Stimulated activated naive CD8-positive, alpha-beta T cell treated with anti-CD3 and anti-CD28 coated beads, Interleukin-15, amount 100 ng/mL, for 72 hours (primary cell): ENCODE data around the gene MIAT.
"Not testable (repeated sequence)": the region's sequence is repeated elsewhere in the genome, so short reads cannot be mapped to it uniquely, and the experiment has no call there.

Source experiments
- ATAC-seq: fragments of 150-1000 bp; cut with Tn5 transposase; 2 replicates; pipeline ENCODE4 v1.10.0; 2021; ENCODE audit warnings: mild to moderate bottlenecking, moderate library complexity
- DNase-seq, 2 donors: peaks; one replicate each; pipeline ENCODE4 v3.0.0; 2021 to 2022
- H3K27ac Mint-ChIP-seq, 2 donors: one replicate each; pipeline ENCODE4 v1.8.0; 2022; ENCODE audit warnings: mild to moderate bottlenecking in 2 of 2, mixed read lengths in 2 of 2, moderate library complexity in 2 of 2
- H3K27me3 Mint-ChIP-seq: one replicate; pipeline ENCODE4 v1.8.0; 2022; ENCODE audit warnings: mixed read lengths
- H3K4me1 Mint-ChIP-seq: one replicate; pipeline ENCODE4 v1.8.0; 2022; ENCODE audit warnings: mild to moderate bottlenecking, mixed read lengths
- H3K4me3 Mint-ChIP-seq, 2 donors: one replicate each; pipeline ENCODE4 v1.8.0; 2022; ENCODE audit warnings: mild to moderate bottlenecking in 2 of 2, mixed read lengths in 2 of 2, moderate library complexity in 1 of 2
- H3K9me3 Mint-ChIP-seq, 2 donors: one replicate each; pipeline ENCODE4 v1.8.0; 2022; ENCODE audit warnings: mixed read lengths in 2 of 2

Gene MIAT

GRCh38 chr22:26656891-26657851 is at the start of gene MIAT:
TSS of gene MIAT (plus strand) at chr22:26657588.
- peak within 1 kb of the TSS; percentile 58 to 85 for H3K27ac Mint-ChIP-seq
- peaks cover 37% of the 10 kb centered on the region for H3K4me1 Mint-ChIP-seq
- H3K9me3 Mint-ChIP-seq, result no peaks in the 10 kb centered on the region
- peak; percentile 72 to 73 for DNase-seq
- H3K4me3 Mint-ChIP-seq, result peak within 1 kb of the TSS; percentile 91
- H3K27me3 Mint-ChIP-seq, result peaks cover 10% of the 10 kb centered on the region
- peak; percentile 87 for ATAC-seq

GRCh38 chr22:26608129-26608528 is 49.3 kb upstream of the MIAT start:
- no peak for DNase-seq
- no peak for ATAC-seq
- Mint-ChIP-seq H3K4me3 (no peak overlapping the region), H3K9me3 (no peaks in the 10 kb centered on the region), H3K27ac (no peak overlapping the region), H3K4me1 (peaks cover 24% of the 10 kb centered on the region), H3K27me3 (no peaks in the 10 kb centered on the region)

GRCh38 chr22:26609287-26609686 is 48.1 kb upstream of the MIAT start:
- ATAC-seq, result no peak
- Mint-ChIP-seq H3K27me3 (no peaks in the 10 kb centered on the region), H3K4me1 (peaks cover 20% of the 10 kb centered on the region), H3K4me3 (no peak overlapping the region), H3K27ac (no peak overlapping the region), H3K9me3 (no peaks in the 10 kb centered on the region)
- DNase-seq, result no peak

GRCh38 chr22:26610072-26610958 is 47.1 kb upstream of the MIAT start:
- H3K4me3 Mint-ChIP-seq, result peak overlapping the region; percentile 63 to 65
- peaks cover 21% of the 10 kb centered on the region for H3K4me1 Mint-ChIP-seq
- DNase-seq (peak; percentile 36 to 67), ATAC-seq (peak; percentile 94)
- no peaks in the 10 kb centered on the region for H3K9me3 Mint-ChIP-seq
- H3K27me3 Mint-ChIP-seq, result no peaks in the 10 kb centered on the region
- H3K27ac Mint-ChIP-seq, result peak overlapping the region in 1 of 2 donors; percentile 14

GRCh38 chr22:26610996-26611395 is 46.4 kb upstream of the MIAT start:
- peak; percentile 22 for ATAC-seq
- H3K4me3 Mint-ChIP-seq, result no peak overlapping the region
- H3K9me3 Mint-ChIP-seq, result no peaks in the 10 kb centered on the region
- peak overlapping the region in 1 of 2 donors; percentile 14 for H3K27ac Mint-ChIP-seq
- DNase-seq, result no peak
- peaks cover 27% of the 10 kb centered on the region for H3K4me1 Mint-ChIP-seq
- no peaks in the 10 kb centered on the region for H3K27me3 Mint-ChIP-seq

- H3K27me3 Mint-ChIP-seq, result no peaks in the 10 kb centered on the region
- peaks cover 44% of the 10 kb centered on the region for H3K4me1 Mint-ChIP-seq
- H3K4me3 Mint-ChIP-seq, result no peak overlapping the region
- no peak for DNase-seq
- no peak for ATAC-seq
- no peaks in the 10 kb centered on the region for H3K9me3 Mint-ChIP-seq
- peak overlapping the region in 1 of 2 donors; percentile 79 for H3K27ac Mint-ChIP-seq
Measured at GRCh38 chr22:26612652-26613051, 44.7 kb upstream of the MIAT start.

GRCh38 chr22:26613753-26614152 is 43.6 kb upstream of the MIAT start:
- H3K4me1 Mint-ChIP-seq, result peaks cover 51% of the 10 kb centered on the region
- H3K9me3 Mint-ChIP-seq, ATAC-seq, H3K27me3 Mint-ChIP-seq, H3K27ac Mint-ChIP-seq, DNase-seq, H3K4me3 Mint-ChIP-seq: not testable (repeated sequence)

GRCh38 chr22:26614322-26614721 is 43.1 kb upstream of the MIAT start:
- Mint-ChIP-seq H3K27me3 (no peaks in the 10 kb centered on the region), H3K27ac (no peak overlapping the region)

GRCh38 chr22:26615149-26615548 is 42.2 kb upstream of the MIAT start:
- ATAC-seq (no peak), DNase-seq (no peak)
- Mint-ChIP-seq H3K4me3 (no peak overlapping the region), H3K4me1 (peaks cover 46% of the 10 kb centered on the region), H3K27ac (no peak overlapping the region), H3K9me3 (no peaks in the 10 kb centered on the region), H3K27me3 (no peaks in the 10 kb centered on the region)

More at GRCh38 chr22:26614322-26614721, 43.1 kb upstream of the MIAT start:
- H3K9me3 Mint-ChIP-seq, result no peaks in the 10 kb centered on the region
- H3K4me1 Mint-ChIP-seq, result peaks cover 52% of the 10 kb centered on the region
- DNase-seq (no peak), ATAC-seq (no peak)
- no peak overlapping the region for H3K4me3 Mint-ChIP-seq

- Mint-ChIP-seq H3K9me3 (no peaks in the 10 kb centered on the region), H3K4me3 (no peak overlapping the region), H3K4me1 (peaks cover 39% of the 10 kb centered on the region), H3K27me3 (no peaks in the 10 kb centered on the region), H3K27ac (no peak overlapping the region)
- no peak for DNase-seq
- ATAC-seq, result no peak
Measured at GRCh38 chr22:26615830-26616435, 41.5 kb upstream of the MIAT start.

GRCh38 chr22:26616650-26617049 is 40.7 kb upstream of the MIAT start:
- H3K4me3 Mint-ChIP-seq, result no peak overlapping the region
- ATAC-seq (no peak), DNase-seq (no peak)
- peaks cover 39% of the 10 kb centered on the region for H3K4me1 Mint-ChIP-seq
- no peaks in the 10 kb centered on the region for H3K9me3 Mint-ChIP-seq
- H3K27ac Mint-ChIP-seq, result no peak overlapping the region
- no peaks in the 10 kb centered on the region for H3K27me3 Mint-ChIP-seq

- no peak within 1 kb of the TSS for H3K4me3 Mint-ChIP-seq
- H3K27me3 Mint-ChIP-seq, result no peaks in the 10 kb centered on the region
- no peak for ATAC-seq
- DNase-seq, result no peak
- H3K27ac Mint-ChIP-seq, result peak within 1 kb of the TSS in 1 of 2 donors; percentile 82
- no peaks in the 10 kb centered on the region for H3K9me3 Mint-ChIP-seq
- H3K4me1 Mint-ChIP-seq, result peaks cover 45% of the 10 kb centered on the region
Measured at GRCh38 chr22:26617271-26618199, 39.9 kb upstream of the MIAT start, which contains the start of gene CRYBB1. TSS of gene CRYBB1 (minus strand) at chr22:26618027. CDS start at chr22:26616319, 1,708 bp downstream.

GRCh38 chr22:26618455-26618854 is 38.9 kb upstream of the MIAT start:
- Mint-ChIP-seq H3K27ac (no peak overlapping the region), H3K27me3 (no peaks in the 10 kb centered on the region), H3K4me1 (peaks cover 45% of the 10 kb centered on the region), H3K4me3 (no peak overlapping the region), H3K9me3 (no peaks in the 10 kb centered on the region)
- ATAC-seq (no peak), DNase-seq (no peak)

- Mint-ChIP-seq H3K27ac (peak overlapping the region in 1 of 2 donors; percentile 28), H3K9me3 (peaks cover 8 to 9% of the 10 kb centered on the region in 2 donors), H3K4me3 (no peak overlapping the region), H3K4me1 (peaks cover 45% of the 10 kb centered on the region), H3K27me3 (no peaks in the 10 kb centered on the region)
- no peak for ATAC-seq
- DNase-seq, result no peak
Measured at GRCh38 chr22:26619510-26619909, 37.9 kb upstream of the MIAT start.
